ENCODE measurements around the gene CD274. TPM values are rescaled to one million over a fixed set of nuclear protein-coding genes. Genes with fewer than 3 reads are reported as not detected.

The CD274 gene
- total RNA-seq, 4 donors from 2014 or later = 1.4 to 10.4 (median 6.7) TPM

GRCh38 chr9:5422276-5422675 lies 28.1 kb upstream of the CD274 start:
- no peak for DNase-seq (ENCODE audit: low spot score)
- TF ChIP-seq, protein P1, sequence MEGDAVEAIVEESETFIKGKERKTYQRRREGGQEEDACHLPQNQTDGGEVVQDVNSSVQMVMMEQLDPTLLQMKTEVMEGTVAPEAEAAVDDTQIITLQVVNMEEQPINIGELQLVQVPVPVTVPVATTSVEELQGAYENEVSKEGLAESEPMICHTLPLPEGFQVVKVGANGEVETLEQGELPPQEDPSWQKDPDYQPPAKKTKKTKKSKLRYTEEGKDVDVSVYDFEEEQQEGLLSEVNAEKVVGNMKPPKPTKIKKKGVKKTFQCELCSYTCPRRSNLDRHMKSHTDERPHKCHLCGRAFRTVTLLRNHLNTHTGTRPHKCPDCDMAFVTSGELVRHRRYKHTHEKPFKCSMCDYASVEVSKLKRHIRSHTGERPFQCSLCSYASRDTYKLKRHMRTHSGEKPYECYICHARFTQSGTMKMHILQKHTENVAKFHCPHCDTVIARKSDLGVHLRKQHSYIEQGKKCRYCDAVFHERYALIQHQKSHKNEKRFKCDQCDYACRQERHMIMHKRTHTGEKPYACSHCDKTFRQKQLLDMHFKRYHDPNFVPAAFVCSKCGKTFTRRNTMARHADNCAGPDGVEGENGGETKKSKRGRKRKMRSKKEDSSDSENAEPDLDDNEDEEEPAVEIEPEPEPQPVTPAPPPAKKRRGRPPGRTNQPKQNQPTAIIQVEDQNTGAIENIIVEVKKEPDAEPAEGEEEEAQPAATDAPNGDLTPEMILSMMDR (IDR thresholded peaks at IDR 0.05) = no peak
- ATAC-seq (ENCODE audit: low FRiP score) = no peak

- no peak for DNase-seq (ENCODE audit: low spot score)
- no peak for ATAC-seq (ENCODE audit: low FRiP score)
- TF ChIP-seq, protein P1 (IDR thresholded peaks at IDR 0.05) = no peak
Measured at GRCh38 chr9:5425006-5425628, 25.2 kb upstream of the CD274 start.

DNA sequence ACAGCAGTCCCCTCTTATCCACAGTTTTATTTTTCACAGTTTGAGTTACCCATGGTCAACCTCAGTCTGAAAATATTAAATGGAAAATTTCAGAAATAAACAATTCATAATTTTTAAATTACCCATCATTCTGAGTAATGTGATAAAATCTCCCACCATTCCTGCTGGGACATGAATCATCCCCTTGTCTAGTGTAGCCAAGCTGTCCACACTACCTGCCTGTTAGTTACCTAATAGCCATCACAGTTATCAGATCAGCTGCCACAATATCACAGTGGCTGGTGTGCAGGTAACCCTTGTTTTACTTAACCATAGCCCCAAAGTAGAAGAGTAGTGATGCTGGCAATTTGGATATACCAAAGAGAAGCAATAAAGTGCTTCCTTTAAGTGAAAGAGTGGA lies 23.3 kb upstream of the CD274 start:
- ATAC-seq (ENCODE audit: low FRiP score) = no peak
- DNase-seq (ENCODE audit: low spot score) = no peak
- TF ChIP-seq, protein P1 (IDR thresholded peaks at IDR 0.05) = no peak

DNA sequence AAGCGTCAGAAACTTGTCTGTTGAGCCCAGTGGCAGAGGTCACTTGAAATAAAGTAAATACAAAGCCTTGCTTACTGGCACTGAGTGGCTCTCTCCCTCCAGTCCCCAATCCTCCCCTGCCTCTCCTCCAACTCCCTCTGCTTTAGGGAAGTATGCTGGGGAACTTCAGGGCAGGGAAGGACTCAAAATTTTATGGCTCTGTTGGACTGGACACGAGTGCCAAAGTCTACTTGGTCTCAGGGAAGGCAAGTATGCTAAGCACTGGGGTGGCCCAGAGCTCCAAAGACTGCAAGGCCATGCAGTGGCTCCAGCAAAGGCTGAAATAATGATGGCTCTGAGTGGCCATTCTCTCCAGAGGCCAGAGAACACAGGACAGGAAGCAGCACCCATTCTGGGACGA lies 22.2 kb upstream of the CD274 start:
- TF ChIP-seq, protein P1 (IDR thresholded peaks at IDR 0.05) = no peak
- no peak for ATAC-seq (ENCODE audit: low FRiP score)
- no peak for DNase-seq (ENCODE audit: low spot score)

- ATAC-seq (ENCODE audit: low FRiP score) (no peak), DNase-seq (ENCODE audit: low spot score) (no peak)
- TF ChIP-seq, protein P1 (IDR thresholded peaks at IDR 0.05) = no peak
Measured at GRCh38 chr9:5428794-5429528, 21.4 kb upstream of the CD274 start.

- TF ChIP-seq, protein P1 (IDR thresholded peaks at IDR 0.05) = no peak
- DNase-seq (ENCODE audit: low spot score) (no peak), ATAC-seq (ENCODE audit: low FRiP score) (no peak)
Measured at GRCh38 chr9:5429873-5430564, 20.3 kb upstream of the CD274 start.

Measured in omental fat pad (tissue), 4 donors.